Esophagus muscularis mucosa (tissue), 4 donors: ENCODE measurements around the gene ANHX. TPM values are rescaled to one million over a fixed set of nuclear protein-coding genes. Genes with fewer than 3 reads are reported as not detected.

Source experiments
- DNase-seq: peaks from one replicate; pipeline ENCODE4 v3.0.0-alpha.2; 2017; ENCODE audit errors: extremely low spot score
- H3K27ac ChIP-seq, 4 donors: fragments of 200-600 bp; sonication (generic); replicated peaks in 1 of 4; 1 replicate in 3 of 4; 2 replicates in 1 of 4; pipeline ENCODE4 v1.5.1; 2016 to 2019; ENCODE audit warnings: mild to moderate bottlenecking in 1 of 4
- H3K27me3 ChIP-seq, 4 donors: fragments of 200-600 bp; sonication (generic); one replicate each; pipeline versions ENCODE4 v1.5.1 to v1.6.0; 2016 to 2019
- H3K36me3 ChIP-seq, 4 donors: fragments of 200-600 bp; sonication (generic); one replicate each; pipeline ENCODE4 v1.5.1; 2016 to 2019
- H3K4me1 ChIP-seq, 4 donors: fragments of 200-600 bp; sonication (generic); one replicate each; pipeline ENCODE4 v1.5.1; 2016 to 2019
- H3K4me3 ChIP-seq, 4 donors: fragments of 200-600 bp; sonication (generic); 1 replicate in 2 of 4; 2 replicates in 2 of 4; pipeline ENCODE4 v1.5.1; 2016 to 2019; ENCODE audit warnings: mild to moderate bottlenecking in 4 of 4, moderate library complexity in 1 of 4
- H3K9me3 ChIP-seq, 4 donors: fragments of 200-600 bp; sonication (generic); 1 replicate in 3 of 4; 2 replicates in 1 of 4; pipeline ENCODE4 v1.5.1; 2016 to 2019
- CTCF ChIP-seq, 3 experiments: fragments of 200-600 bp in 2 of 3; fragments of 450-650 bp in 1 of 3; sonication (generic) in 2 of 3; IDR thresholded peaks; one replicate each; pipeline ENCODE4 v1.5.1; 2017 to 2019; ENCODE audit warnings: antibody characterized with exemption in 3 of 3, mild to moderate bottlenecking in 2 of 3, moderate library complexity in 1 of 3
- EP300 ChIP-seq: sonication (generic); formaldehyde crosslinking; IDR thresholded peaks from one replicate; pipeline ENCODE4 v1.6.1; 2017; ENCODE audit warnings: antibody characterized with exemption
- POLR2A ChIP-seq: fragments of 450-650 bp; IDR thresholded peaks from one replicate; pipeline ENCODE4 v1.6.1; 2017; ENCODE audit warnings: antibody characterized with exemption, moderate library complexity, mild to moderate bottlenecking, low read depth
- POLR2AphosphoS5 ChIP-seq, 2 donors: sonication (generic); formaldehyde crosslinking; IDR thresholded peaks; one replicate each; pipeline ENCODE4 v1.6.1; 2017; ENCODE audit warnings: antibody characterized with exemption in 2 of 2
- WGBS: methylation state at CpG from one replicate; pipeline ENCODE4 v1.1.5; 2018; 5-methylcytosine and 5-hydroxymethylcytosine counted together
- intact Hi-C: fragments of 100-400 bp; cut with DNase I; formaldehyde crosslinking; loops from one replicate; pipeline ENCODE4 v1.15.1; 2023
- total RNA-seq, 4 donors: library from RNA; depleted of rRNA; stranded (reverse); fragments of >200 nt; gene quantifications; one replicate each; pipeline versions ENCODE4 v1.1.0 to v1.2.1, GENCODE V29; 2016

The ANHX gene
- total RNA-seq, 4 donors from 2014 or later, result not detected

DNA sequence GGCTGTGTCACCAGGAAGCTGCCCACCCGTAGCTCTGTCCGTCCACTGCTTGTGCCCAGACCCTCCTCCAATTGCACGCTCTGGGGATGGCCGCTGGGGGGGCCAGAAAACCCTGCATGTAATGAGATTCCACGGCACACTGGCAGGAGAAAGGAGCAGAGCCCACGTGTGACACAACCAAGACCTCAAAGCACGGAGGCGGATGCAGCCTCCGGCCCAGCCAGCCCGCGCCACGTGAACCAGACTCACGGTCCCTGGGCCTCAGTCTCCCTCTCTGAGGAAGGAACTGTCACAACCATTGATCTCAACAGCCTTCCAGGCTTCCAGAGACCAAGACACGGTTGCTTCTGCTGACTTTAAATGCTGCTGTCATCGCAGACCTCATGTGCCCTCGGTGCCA, 14.4 kb downstream of the ANHX start:
- Histone ChIP-seq H3K27me3 (no peaks in the 10 kb centered on the region), H3K27ac (no peak overlapping the region), H3K4me1 (no peaks in the 10 kb centered on the region), H3K36me3 (no peaks in the 10 kb centered on the region), H3K9me3 (peaks cover 0 to 75% (median 41%) of the 10 kb centered on the region in 4 donors), H3K4me3 (no peak overlapping the region)
- WGBS, result 85% methylated on average over 16 of the region's 16 CpGs
- intact Hi-C loops, result no loop called here
- DNase-seq, result no peak
- TF ChIP-seq POLR2A, result no peak
- no peak for TF ChIP-seq EP300
- no peak for TF ChIP-seq CTCF (IDR thresholded peaks at IDR 0.05)
- no peak for TF ChIP-seq POLR2AphosphoS5 (IDR thresholded peaks at IDR 0.05)

- Histone ChIP-seq H3K4me3 (no peak overlapping the region), H3K27ac (no peak overlapping the region), H3K27me3 (no peaks in the 10 kb centered on the region), H3K36me3 (no peaks in the 10 kb centered on the region), H3K9me3 (peaks cover 0 to 80% (median 44%) of the 10 kb centered on the region in 4 donors), H3K4me1 (no peaks in the 10 kb centered on the region)
- no peak for DNase-seq
- TF ChIP-seq POLR2A (no peak), CTCF (IDR thresholded peaks at IDR 0.05) (no peak), POLR2AphosphoS5 (IDR thresholded peaks at IDR 0.05) (no peak), EP300 (no peak)
- 88% methylated on average over 5 of the region's 6 CpGs for WGBS
- intact Hi-C loops, result no loop called here
Observed at GRCh38 chr12:133220521-133220920, 15.2 kb downstream of the ANHX start.

GRCh38 chr12:133217219-133217618, 18.5 kb downstream of the ANHX start:
- Histone ChIP-seq H3K27ac (no peak overlapping the region), H3K27me3 (no peaks in the 10 kb centered on the region), H3K4me3 (no peak overlapping the region), H3K9me3 (peaks cover 0 to 98% (median 72%) of the 10 kb centered on the region in 4 donors), H3K4me1 (no peaks in the 10 kb centered on the region), H3K36me3 (no peaks in the 10 kb centered on the region)
- no peak for TF ChIP-seq POLR2A
- TF ChIP-seq POLR2AphosphoS5 (IDR thresholded peaks at IDR 0.05), result no peak
- TF ChIP-seq CTCF (IDR thresholded peaks at IDR 0.05), result no peak
- TF ChIP-seq EP300, result no peak
- DNase-seq, result no peak
- 75% methylated on average over 2 of the region's 3 CpGs for WGBS
- intact Hi-C loops, result no loop called here

DNA sequence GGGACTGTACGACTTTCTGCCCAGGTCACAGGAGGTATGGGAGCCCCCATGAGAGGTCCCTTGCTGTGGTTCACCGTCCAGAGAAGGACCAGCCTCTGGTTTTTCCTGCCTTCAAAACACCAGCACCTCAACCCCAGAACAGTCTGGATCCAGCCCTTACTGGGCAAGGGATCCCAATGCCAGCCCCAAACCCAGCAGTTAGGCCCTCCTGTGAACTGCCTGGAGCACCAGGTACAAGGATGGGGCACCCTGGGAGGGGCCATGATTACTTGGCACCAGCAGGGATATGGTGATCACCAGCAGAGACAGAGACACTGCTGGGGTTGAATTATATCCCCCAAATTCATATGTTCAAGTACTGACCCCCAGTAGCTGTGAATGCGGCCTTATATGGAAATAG, 20.0 kb downstream of the ANHX start:
- Histone ChIP-seq H3K27ac (no peak overlapping the region), H3K4me1 (no peaks in the 10 kb centered on the region), H3K9me3 (peaks cover 0 to 98% (median 79%) of the 10 kb centered on the region in 4 donors), H3K4me3 (no peak overlapping the region), H3K36me3 (no peaks in the 10 kb centered on the region), H3K27me3 (no peaks in the 10 kb centered on the region)
- DNase-seq, result no peak
- intact Hi-C loops, result no loop called here
- 100% methylated on average over 1 of the region's 3 CpGs for WGBS
- no peak for TF ChIP-seq CTCF (IDR thresholded peaks at IDR 0.05)
- TF ChIP-seq POLR2AphosphoS5 (IDR thresholded peaks at IDR 0.05), result no peak
- no peak for TF ChIP-seq EP300
- TF ChIP-seq POLR2A, result no peak

GRCh38 chr12:133206390-133206789, 29.3 kb downstream of the ANHX start:
- 98% methylated on average over 2 of the region's 2 CpGs for WGBS
- no peak for DNase-seq
- Histone ChIP-seq H3K36me3 (peaks cover 20 to 38% (median 23%) of the 10 kb centered on the region in 4 donors), H3K27me3 (no peaks in the 10 kb centered on the region), H3K27ac (no peak overlapping the region), H3K4me1 (no peaks in the 10 kb centered on the region), H3K9me3 (peaks cover 53 to 100% (median 100%) of the 10 kb centered on the region in 4 donors), H3K4me3 (no peak overlapping the region)
- no peak for TF ChIP-seq POLR2A
- TF ChIP-seq POLR2AphosphoS5 (IDR thresholded peaks at IDR 0.05), result no peak
- intact Hi-C loops, result no loop called here
